8988T (cell line): ENCODE data around the gene YARS1.

Source experiments
- DNase-seq: peaks from one replicate; pipeline ENCODE4 v3.0.0; 2011

YARS1 gene

DNA sequence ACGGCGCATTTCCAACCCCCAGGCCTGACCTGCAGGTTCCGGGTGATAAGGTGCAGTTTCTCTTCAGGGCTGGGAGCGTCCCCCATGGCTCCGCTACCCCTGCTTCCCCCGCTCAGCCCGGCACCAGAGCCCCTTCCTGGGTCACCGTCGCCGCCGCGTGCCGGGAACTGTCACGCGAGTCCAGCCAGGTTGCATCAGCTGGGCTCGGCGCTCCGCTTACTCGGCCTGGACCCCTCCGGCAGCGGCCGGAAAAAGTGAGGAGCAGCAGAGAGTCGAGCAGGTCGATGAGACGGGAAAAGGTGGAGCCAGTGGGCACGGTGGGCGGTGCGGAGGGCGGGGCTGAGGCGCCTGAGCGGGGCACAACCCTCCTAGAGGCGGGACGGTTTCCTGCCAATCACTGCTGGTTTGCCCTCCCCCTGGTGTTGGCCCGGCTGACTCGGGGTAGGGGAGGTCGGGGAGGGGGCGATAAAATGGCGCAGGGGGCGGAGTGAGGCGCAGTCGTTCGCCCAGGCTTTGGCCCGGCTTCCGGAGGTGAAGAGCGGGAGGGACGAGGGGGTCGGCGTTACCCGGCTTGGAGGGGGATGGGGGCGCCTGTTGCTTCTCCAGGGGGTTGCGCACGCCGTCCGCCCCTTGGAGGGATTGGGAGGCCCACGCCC lies at the start of gene YARS1, which contains the start of gene S100PBP:
YARS1 (minus strand) TSS at position 200 of the 656 bp plus-strand sequence; CDS start at position 86, 114 bp downstream.
S100PBP (plus strand) TSS at position 495 of the 656 bp plus-strand sequence. CDS start 8,447 bp downstream, outside the sequence.
- DNase-seq, result peak; percentile 77

DNA sequence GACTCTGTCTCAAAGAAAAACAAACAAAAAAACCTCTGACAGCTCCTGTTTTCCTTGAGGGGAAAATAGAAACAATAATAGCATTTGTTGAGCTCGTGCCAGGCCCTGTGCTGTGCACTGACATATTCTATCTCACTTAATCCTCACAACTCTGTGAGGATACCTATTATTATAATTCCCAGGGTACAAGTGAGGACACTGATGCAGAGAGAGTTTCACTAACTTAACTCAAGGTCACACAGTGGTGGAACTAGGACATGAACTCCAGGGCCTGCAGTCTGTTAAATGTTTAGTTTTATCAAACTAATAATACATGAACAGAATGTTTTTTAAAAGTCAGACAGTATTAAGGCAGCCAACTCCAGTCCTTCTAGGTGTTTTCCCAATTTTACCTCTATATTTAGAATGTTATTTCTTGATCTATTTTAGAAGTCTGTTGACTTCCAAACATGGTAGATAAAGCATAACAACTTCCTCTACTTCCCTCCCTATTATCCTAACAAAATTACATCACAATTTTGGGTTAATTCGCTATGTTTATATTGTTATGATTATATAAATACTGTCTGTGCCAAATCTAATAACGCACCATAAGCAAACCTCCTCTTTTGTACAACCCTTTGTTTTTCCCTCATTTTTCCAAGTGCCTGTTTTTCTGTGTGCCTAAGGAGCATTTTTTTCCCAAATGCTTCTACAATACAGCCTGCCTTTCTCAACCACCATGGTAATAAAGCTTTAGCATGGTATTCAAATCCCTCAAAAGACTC lies 48.7 kb upstream of the YARS1 start:
- DNase-seq, result no peak

GRCh38 chr1:32864375-32865019 lies 47.3 kb upstream of the YARS1 start:
- DNase-seq, result no peak

DNA sequence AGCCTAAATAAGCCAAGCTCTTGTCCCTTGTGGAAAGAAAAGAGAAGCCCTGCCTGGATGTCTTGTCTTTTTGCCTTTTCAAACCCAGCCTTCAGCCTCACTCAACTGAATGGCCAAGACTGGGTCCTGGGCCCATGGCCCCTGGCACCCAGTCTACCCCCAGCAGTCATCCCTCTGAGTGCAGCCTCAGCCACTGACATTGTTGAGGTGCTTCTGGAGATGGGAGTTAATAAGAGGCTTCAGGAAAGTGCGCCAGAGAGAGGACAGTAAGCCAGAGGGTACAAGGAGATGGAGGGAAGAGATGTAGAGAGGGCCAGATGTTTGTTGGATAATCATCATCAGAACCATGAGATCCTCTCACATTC lies 46.7 kb upstream of the YARS1 start:
- no peak for DNase-seq

GRCh38 chr1:32863218-32863880 lies 46.2 kb upstream of the YARS1 start:
- DNase-seq, result no peak

DNA sequence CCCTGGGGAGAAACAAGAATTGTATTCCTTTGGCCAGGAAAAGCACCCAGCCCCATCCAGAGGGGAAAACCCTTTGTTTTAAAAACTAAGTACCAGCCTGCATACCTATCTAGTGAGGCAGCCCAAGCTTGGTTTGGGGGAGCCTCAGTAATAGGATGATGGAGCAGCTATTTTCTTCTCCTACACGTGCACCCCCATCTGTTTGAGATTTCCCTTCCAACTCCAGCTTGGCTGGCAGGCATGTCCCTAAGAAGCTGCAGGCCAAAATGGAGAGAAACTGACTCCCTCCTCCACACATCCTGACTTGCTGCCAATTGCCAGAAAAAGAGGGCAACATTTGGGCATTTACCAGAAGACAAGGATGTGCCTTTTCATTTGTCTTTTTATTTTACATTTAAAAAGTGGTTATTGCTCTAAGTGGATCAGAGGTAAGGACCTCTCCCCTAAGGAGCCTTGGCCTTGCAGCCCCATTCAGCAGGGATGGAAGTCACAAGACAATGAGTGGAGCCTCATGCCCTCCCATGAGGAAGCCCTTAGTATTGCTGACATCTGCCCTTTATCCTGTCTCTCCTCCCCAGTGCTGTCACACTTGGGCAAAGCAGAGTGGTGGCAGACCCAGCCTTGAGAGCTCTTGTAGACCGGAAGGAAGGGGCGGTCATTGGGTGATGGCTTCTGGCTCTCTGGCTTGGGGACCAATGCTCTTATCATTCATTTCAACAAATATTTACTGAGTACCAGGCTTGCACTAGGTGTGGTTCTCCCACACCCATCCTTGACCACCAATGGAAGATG lies 44.9 kb upstream of the YARS1 start:
- DNase-seq, result no peak

DNA sequence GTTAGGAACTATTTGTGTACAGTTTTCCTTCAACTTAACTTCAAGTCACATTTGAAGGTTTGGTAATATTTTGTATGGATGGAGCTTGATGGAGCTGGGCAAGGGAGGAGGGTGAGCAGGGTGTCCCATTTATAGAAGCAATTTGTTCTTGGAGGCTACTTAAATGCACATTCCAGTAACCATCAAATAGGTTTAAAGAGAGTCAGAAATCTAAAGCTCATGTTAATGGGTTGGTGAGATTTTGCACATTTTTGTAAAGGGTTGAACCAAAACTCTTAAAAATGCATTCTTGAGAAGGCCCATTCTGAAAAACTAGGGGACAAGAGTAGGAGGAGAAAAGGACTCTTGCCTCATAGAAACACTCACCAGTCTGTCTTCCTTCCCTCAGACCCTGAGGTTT lies 43.4 kb upstream of the YARS1 start:
- no peak for DNase-seq

DNA sequence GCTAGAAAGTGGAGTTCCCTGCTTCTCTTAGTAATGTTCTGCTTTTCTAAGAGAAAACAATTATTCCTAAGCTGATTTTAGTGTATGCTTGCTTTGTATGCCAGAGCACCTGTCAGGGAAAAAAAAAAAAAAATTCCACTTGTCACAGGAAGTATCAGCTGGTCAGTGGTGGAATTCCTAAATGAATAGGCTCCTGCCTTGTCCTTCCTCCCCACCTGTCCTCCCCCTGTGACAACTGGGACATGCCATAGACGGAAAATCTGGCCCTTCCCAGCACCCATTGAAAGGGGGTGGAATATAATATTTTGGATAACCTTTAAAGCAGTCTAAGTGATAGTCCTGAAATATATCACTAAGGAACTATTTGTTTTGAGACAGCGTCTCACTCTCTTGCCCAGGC lies 42.8 kb upstream of the YARS1 start:
- DNase-seq, result no peak

DNA sequence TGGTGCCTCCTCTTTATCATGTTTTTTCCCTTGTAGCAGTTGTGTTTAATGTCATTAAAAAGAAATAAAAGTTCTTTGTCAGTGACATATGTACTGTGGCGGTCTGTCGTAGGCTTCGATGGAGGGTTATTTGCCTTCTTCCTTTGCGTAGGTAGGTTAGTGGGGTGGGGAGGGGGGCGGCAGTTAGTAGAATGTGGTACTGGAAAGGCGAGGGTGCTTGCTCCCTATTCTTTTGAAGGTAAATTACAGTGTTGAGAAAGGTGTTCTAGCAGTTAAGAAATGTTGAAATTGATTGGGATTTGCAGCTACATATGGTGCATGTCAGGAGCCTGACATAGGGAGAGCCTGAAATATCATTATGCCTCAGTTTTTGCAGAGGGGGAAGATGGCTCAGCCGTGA lies 41.6 kb upstream of the YARS1 start:
- no peak for DNase-seq

- DNase-seq, result no peak
Measured at GRCh38 chr1:32858136-32858535, 41.0 kb upstream of the YARS1 start.

GRCh38 chr1:32855861-32856617 lies 38.9 kb upstream of the YARS1 start:
- no peak for DNase-seq

DNA sequence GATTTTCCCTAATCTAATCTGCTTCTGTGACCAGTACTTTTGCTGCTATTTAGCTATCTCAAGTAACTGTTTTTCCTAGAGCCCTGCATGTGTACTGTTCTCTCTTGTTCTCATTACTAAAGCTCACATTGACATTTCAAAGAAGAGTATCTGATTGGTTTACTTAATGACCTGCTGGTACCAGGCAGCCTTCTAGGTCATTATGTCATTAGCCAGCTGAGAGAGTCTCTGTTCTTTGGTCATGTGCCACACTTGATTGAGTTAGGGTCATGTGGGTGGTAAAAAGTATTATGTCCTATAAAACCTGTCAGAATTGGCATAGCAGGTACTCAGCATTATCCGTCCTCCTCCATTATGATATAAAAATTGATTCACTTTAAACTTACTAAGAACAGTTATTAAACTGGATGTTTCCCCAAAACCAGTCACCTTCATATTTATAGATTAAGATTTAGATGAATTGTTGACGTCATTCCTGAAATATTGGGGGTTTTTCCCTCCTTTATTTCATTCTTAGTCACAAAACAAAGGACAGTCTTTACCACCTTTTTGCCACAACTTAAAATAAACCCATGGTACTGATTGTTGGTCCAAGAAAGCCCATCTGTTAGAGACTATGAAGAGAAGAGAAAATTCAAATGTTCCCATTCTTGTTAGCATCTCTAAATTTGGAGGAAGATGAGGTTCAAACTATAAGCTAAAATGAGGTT lies 31.4 kb upstream of the YARS1 start:
- DNase-seq, result no peak

DNA sequence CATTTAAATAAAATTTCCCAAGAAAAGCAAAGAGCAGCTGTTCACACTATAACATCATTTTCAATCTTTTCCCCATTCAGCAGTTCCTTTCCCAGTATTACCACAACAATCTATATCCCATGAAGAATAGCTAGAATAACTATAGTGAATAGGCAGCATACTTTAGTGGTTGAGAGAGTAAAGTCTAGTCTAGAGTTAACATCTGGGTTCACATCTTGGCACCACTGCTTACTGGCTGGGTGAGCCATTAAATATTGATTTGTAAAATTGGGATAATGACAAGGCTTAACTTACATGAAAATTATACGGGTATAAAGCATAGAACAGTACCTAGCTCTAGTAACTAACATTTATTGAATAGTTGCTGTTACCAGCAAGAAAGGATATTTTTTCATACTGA lies 14.7 kb upstream of the YARS1 start:
- DNase-seq, result no peak

DNA sequence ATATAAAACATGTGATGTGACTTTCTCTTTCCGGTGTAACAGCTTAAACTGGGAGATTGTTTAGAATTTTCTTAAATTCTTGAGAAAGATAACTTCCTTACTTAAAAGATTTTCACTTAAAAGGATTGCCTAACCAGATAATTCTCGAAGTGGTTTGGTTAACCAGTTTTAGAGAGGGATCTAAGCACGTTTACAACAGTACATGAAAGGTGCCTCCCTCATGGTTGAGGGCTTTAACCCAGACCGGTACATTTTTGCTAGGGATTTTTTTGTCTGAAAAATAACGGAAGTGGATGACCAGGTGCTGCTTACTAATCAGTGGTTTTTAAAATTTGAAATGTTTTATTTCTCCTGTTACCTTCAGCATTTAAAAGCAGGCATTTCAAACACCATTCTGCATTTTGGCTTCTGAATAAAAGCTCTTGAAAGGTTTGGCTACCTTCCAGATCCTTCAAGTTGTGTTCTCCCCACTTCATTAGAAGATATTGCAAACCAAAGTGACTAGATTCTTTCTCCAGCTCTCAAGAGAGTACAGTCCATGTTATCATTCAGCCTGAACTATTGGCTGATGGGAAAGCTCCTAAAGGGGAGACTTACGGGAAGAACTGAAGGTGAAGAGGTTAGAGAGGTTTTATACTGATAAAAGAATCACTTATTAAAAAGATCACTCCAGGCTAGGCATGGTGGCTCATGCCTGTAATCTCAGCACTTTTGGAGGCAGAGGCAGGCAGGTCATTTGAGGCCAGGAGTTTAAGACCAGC lies 13.1 kb upstream of the YARS1 start:
- DNase-seq, result no peak

DNA sequence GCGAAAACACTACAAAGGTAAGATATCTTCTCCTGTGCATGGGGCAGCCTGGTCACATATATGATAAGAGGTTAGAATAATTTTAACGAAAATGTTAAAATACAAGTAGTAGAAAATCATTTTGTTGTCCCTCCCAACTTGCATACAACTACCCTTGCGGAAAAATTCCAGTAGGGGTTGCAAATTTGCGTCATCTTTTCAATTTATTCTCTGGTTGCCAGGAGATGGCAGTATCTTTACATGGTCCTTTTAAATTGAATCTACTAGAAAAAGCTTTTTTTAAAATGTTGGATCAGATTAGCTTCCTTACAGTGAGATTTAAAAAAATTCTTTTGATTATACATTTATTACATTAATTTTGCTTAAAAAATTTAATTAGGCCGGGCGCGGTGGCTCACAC lies 11.2 kb upstream of the YARS1 start:
- DNase-seq, result no peak

DNA sequence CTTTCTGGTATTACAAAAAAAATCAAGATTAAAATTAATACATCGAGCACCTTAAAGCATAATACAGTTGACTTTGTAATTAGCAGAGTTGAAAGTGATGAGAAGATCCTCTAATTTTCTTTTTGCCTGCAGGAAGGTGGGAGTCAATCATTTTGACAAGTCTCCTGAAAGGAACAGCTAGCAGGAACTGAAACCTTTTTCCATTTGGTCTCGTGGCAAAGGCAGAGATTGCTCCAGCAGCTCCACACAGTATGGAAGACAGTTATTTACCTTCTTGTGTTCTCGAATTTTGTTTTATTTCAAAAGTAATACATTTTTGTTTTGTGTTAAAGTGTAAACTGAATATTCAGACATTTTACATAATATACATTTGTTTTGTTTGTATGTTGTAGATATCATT lies 8.0 kb upstream of the YARS1 start:
- DNase-seq, result no peak

DNA sequence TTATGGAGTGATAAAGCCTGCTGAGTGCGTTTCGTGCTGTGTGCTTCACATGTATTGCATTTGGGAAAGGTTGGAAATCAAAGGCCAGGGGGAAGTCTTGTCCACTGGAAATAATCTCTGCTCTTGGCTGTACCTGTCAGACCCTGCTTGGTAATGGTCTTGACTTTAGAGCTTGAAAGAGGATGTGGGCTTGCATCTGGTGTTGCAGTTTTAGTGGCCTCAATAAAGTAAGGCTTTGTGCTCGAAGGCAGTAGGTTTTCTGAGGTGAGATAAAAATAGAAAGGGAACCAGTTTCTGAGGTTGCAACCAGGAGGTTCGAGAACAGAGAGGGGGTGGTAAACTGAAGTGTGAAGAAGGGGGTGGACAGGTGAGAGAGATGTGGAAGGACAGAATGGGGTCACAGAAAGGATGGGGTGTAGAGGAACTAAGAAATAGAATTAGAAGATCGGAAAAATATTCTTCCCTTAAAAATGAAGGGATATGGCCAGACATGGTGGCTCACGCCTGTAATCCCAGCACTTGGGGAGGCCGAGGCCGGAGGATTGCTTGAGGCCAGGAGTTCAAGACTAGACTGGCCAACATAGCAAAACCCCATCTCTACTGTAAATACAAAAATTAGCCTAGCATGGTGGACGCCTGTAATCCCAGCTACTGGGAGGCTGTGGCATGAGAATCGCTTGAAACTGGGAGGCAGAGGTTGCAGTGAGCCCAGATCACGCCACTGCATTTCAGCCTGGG lies 1.8 kb upstream of the YARS1 start:
- no peak for DNase-seq

DNA sequence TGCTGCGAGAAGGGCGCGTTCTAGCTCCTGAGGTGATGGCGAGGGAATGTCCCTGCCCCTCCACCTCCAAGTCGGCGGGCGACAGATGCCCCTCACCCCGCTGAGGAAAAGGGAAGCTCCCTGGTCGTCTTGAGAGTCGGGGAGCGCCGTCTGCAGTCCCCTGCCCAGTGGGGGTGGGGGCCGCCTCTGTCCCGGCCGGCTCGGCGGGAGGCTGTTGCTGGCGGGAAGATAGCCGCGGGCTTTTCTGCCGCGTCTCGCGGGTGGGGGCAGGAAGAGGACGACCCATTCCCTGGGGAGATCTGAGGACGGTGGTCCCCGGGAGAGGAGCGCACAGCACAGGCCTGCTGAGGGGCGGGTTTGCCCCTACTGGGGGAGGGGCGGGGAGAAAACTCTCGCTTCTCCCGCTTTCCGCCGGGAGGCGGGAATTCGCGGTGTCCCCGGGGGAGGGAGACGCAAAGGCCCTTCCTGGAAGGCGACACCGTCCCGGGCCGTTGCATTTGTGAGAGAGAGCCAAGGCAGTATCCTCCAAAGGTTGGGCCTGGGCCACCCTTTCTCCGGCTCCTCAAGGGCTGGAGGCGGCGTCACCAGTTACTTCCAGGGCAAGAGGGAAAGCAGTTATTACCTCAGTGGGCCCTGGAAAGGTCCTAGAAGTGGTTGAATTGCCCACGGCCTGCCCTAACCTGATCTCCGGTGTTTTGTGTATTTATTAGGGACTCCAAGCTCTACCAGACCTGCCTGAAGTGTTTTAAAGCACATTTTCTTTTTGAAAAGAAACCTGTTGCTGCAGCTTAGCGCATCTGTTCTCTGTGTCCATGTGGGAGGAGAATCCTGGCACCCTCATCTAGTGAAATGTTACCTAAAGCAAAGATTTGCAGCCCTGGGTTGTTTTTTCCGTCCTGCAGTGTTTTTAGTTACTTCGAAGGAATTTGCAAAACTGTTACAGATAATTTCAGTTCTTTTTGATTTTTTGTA lies 943 bp upstream of the YARS1 start:
- peak; percentile 53 for DNase-seq
